ENCODE results near the gene TRIM14.
A peak's percentile ranks its signal among the peaks of the same experiment; 100 is the strongest.
"Not testable (repeated sequence)": the region's sequence is repeated elsewhere in the genome, so short reads cannot be mapped to it uniquely, and the experiment has no call there.

The TRIM14 gene

DNA sequence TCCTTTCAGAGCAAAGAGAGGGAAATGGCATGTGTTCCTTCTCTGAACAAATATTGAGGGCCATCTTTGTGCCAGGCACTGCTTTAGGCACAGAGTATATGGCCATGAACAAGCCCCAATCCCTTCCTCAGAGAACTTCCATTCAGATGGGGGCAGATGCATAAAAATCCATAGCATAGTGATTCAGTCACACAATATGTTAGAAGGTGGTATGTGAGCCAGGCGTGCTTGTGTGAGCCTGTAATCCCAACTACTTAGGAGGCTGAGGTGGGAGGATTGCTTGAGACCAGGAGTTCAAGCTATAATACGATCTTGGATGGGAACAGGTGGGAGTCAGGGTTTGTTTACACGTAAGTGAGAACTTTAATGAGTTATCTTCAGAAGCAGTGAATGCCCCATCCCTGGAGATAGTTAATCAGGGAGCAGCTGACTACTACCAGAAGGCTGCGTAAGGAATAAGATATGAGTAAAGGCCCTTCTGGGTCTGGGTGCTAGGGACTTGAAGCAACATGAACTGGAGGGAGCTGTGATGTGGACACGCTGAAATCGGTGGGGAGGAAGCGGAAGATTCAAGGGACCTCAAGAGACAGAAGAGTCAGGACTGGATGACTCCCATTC lies 35.3 kb downstream of the TRIM14 start:
- no peak for DNase-seq (ENCODE audit: low read depth in 2 of 2)

- DNase-seq (ENCODE audit: low read depth in 2 of 2) = no peak
Observed at GRCh38 chr9:98083061-98083501, 35.9 kb downstream of the TRIM14 start.

DNA sequence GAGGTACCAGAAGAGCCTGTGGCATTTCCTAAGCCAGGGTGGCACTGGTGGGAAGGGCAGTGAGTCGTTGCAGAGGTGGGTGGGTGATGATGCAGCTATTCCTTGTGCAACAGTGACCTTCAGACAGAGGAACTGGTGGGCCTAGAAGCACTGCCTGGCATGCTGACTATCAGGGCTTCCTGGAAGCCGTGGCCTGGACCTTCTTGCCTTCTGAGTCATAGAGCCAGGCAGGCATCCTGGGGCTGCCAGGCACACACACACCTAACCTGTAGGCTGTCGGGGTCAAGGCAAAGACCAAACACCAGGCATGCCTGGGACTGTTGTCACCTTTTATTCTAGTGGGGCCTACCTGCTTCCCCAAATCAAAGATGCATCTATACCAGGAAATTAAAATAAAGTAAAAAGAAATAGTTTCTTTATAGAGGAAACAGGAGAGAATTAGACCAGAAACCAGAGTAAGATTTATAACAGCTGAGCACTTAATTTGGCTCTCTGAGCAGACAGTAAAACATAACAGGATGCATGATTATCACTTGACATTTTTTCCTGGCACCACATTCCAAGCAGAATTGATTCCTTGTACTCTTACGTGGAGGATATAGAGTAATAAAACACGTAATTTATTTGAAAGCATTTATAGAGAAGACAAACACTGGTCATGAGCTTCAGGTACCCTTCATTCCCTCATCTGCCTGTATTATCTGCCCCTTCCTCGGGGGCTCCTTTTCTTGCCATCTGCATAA lies 37.4 kb downstream of the TRIM14 start:
- no peak for DNase-seq (ENCODE audit: low read depth in 2 of 2)

DNA sequence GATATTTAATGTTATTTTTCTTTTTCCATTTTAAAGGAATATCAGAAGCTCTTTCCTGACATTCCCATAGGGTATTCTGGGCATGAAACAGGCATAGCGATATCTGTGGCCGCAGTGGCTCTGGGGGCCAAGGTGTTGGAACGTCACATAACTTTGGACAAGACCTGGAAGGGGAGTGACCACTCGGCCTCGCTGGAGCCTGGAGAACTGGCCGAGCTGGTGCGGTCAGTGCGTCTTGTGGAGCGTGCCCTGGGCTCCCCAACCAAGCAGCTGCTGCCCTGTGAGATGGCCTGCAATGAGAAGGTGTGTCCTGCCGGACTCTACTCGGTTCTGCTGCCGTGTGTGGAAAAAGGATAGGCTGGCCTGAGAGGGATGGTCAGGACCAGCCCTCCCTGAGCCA lies 38.2 kb downstream of the TRIM14 start:
- DNase-seq (ENCODE audit: low read depth in 2 of 2) = no peak

DNA sequence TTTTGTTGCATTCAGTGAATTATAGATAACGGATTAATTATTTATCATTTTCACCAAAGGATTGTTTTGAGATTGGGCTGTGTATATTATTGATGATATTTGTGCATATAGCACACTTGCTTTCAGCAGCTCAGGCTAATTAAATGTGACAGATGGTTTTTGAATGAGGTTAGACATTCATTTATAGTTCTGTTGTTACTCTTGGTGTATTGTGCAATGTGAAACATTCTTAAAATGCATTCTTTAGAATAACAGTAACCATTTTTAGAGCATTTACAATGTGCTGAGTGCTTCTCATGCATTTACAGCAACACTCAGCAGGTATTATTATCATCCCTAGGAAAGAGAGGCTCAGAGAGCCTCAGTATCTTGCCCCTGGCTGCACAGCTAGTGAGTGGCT lies 38.7 kb downstream of the TRIM14 start:
- DNase-seq (ENCODE audit: low read depth in 2 of 2) = no peak

- DNase-seq (ENCODE audit: low read depth in 2 of 2) = no peak
Observed at GRCh38 chr9:98078895-98079294, 40.1 kb downstream of the TRIM14 start.

GRCh38 chr9:98076514-98076890 lies 42.5 kb downstream of the TRIM14 start:
- not testable (repeated sequence) for DNase-seq (ENCODE audit: low read depth in 2 of 2)

- no peak for DNase-seq (ENCODE audit: low read depth in 2 of 2)
Observed at GRCh38 chr9:98075332-98075805, 43.7 kb downstream of the TRIM14 start.

DNA sequence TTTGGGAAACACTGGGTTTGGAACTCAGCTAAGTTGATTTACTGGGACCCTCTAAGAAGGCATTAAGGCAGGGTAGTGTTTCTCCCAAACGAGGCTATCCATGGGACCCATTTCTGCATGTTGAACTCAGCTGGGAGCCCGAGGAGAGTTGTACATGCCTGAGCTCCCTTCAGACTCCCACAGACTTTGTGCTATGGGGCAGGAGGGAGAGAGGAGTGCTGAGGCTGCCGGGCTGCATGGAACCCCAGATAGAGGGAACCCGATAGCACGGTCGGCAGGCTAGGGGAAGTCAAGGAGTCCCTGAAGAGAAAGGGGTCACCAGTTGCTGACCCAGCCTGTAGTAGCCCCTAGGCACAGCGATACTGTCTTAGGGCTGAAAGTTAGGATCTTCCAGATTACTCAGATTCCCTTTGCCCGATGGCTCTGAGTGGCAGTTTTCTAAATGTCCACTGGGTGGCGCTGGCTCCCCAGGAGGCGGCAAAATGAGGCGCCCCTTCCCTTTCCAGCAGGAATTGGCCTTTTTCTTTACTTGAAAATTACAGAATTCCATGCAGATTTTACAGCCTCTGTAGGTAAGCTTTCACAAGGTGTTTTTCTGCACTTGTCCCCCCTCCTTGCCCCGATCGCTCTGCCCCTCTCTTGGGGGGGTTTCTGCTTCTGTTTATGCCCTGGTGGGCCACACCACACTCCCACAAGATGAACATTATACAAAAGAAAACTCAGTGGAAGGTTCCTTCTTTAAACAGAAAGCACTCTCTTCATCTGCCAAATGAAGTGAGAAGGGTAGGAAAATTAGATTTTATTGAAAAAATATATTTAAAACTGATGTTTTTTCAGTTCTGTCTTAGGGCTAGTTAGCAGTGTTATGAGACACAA lies 44.7 kb downstream of the TRIM14 start:
- DNase-seq (ENCODE audit: low read depth in 2 of 2) = peak; percentile 44 to 59

DNA sequence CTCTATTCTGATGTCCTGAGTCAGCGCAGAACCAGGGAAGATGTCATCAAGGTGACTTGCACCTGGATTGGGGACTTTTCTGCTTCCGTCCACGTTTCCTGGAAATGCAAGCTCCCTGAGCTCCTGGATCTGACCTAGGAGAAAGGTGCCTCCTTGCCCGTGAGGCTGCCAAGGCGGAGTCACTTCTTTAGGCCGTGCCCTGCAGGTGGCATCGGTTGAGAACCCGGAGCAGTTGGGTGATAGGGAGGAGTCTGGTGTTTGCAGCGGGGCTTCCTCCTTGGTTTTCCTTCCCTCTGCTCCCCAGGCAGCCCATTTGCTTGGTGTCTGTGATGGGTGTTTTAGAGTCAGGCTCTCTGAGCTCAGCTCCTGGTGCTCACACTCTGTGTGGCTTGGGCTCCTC lies 47.3 kb downstream of the TRIM14 start:
- no peak for DNase-seq (ENCODE audit: low read depth in 2 of 2)

- no peak for DNase-seq (ENCODE audit: low read depth in 2 of 2)
Observed at GRCh38 chr9:98070704-98071103, 48.3 kb downstream of the TRIM14 start.

- no peak for DNase-seq (ENCODE audit: low read depth in 2 of 2)
Observed at GRCh38 chr9:98069551-98069950, 49.5 kb downstream of the TRIM14 start.

DNA sequence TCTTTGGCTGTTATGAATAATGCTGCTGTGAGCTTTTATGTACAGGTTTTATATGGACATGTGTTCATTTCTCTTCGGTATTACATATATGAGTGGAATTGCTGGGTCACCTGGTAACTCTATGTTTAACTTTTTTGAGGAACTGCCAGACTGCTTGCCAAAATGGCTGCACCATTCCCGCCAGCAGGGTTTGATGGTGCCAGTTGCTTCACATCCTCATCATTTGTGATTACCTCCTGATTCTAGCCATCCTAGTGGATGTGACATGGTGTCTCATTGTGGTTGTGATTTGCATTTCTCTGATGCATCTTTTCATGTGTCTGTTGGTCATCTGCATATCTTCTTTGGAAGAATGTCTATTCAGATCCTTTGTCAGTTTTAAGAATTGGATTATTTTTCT lies 51.8 kb downstream of the TRIM14 start:
- DNase-seq (ENCODE audit: low read depth in 2 of 2) = no peak

DNA sequence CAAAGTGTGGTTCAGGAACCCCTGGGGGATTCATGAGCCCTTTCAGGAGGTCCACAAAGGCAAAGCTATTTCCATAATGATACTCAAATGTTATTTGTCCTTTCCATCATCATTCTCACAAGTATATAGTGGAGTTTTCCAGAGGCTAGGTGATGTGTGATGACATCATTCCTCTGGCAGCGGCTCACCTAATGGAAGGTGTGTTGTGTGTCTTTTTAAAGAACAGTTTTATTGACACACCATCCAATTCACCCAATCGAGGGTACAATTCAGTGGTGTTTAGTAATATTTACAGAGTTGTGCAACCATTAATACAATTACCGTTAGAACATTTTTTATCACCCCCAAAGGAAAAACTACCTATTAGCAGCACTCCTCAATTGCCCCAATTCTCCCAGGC lies 52.8 kb downstream of the TRIM14 start:
- no peak for DNase-seq (ENCODE audit: low read depth in 2 of 2)

GRCh38 chr9:98064623-98065392 lies 54.2 kb downstream of the TRIM14 start:
- no peak for DNase-seq (ENCODE audit: low read depth in 2 of 2)

DNA sequence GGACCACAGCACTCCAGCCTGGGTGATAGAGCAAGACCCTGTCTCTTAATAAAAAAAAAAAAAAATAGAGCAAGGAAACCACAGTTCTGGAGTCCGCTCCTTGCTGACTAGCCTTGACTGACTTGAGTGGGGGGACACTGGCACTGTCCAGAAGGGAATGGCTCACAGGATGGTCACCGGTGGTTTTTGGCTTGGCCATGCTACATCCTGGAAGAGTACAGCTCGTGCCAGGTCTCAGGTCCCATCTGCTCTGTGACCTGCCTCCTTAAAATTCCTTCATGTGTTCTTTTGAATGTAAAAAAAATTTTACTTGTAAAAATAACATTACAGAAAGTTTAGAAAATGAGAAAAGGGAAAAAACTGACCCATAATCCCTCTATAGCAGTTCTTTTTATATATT lies 56.9 kb downstream of the TRIM14 start:
- no peak for DNase-seq (ENCODE audit: low read depth in 2 of 2)

- no peak for DNase-seq (ENCODE audit: low read depth in 2 of 2)
Observed at GRCh38 chr9:98057138-98057799, 61.8 kb downstream of the TRIM14 start.

DNA sequence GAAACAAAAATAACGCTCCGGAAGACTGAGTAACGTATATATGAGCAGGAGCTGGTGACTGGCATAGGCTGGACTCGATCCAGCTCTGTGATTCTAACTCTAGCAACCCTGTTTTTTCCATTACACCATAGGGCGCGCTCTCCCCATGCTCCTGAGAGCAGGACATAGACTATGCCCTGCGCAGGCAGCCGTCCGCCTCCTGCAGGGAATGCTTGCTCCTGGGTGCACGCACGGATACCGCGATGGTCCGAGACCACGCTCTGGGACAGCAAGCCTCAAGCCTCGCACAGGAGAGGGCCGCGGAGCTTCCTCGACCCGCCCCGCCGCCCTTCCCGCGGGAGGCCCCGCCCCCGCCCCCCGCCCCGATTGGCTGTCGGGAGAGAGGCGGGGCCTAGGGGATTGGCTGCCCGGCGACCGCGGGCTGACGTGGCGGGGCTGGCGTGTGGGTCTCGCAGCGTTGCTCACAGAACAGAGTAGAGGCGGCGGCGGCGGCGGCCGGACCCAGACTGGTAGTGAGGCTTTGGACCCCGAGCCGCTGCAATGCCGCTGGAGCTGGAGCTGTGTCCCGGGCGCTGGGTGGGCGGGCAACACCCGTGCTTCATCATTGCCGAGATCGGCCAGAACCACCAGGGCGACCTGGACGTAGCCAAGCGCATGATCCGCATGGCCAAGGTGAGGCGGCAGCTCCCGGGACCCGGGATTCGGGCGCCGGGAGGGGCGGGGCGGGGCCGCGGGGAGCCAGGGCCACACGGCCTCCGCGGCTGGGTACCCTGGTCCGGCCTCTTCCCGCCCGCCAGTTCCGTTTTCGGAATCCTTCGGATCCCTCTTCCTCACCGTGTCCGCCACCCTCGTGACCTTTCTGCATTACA lies 62.5 kb downstream of the TRIM14 start, which contains the start of gene NANS:
Gene NANS (plus strand): TSS at position 464 of the 869 bp plus-strand sequence. CDS start 77 bp downstream, at position 541.
- DNase-seq (ENCODE audit: low read depth in 2 of 2) = peak; percentile 80 to 91

DNA sequence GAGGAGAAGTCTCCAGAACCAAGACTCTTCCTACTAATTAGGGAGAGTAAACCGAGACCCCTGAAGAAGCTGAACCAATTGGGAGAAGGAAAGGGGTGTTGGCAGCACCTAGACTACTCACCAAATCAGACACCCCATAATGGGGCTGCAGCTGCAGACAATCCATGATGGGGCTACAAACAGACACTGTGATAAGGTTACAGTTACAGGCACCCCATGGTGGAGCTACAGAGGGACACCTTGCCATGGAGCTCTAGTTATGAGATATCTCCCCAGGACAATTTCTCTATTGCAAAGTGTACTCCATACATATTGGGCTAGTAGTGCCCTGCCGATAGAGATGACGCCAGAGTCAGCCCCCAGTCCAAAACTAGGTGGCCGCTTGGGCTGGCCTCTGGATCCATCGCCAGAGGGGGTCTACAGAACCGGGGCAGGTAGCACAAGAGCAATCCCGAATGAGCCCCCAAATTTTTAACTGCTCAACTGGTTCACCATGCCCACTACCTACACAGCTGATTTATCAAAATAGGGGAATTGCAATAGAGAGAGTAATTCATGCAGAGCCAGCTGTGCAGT lies 64.6 kb downstream of the TRIM14 start:
- DNase-seq (ENCODE audit: low read depth in 2 of 2) = no peak

- no peak for DNase-seq (ENCODE audit: low read depth in 2 of 2)
Observed at GRCh38 chr9:98050351-98050750, 68.7 kb downstream of the TRIM14 start.

Measured in stimulated activated CD4-positive, alpha-beta T cell treated with anti-CD3 and anti-CD28 coated beads, Interleukin-12 subunit alpha, Interleukin-12 subunit beta, amount 100 ng/mL, for 24 hours (primary cell).